K562 (cell line): ENCODE data around the gene RER1. TPM values are rescaled to one million over a fixed set of nuclear protein-coding genes. Genes with fewer than 3 reads are reported as not detected.

ENCODE experiments used
- ARID4B ChIP-seq: sonication (generic); formaldehyde crosslinking; IDR thresholded peaks from 2 replicates; pipeline ENCODE4 v1.8.0; 2022; ENCODE audit warnings: mild to moderate bottlenecking, missing genetic modification reagents
- ETV5 ChIP-seq: sonication (generic); formaldehyde crosslinking; IDR thresholded peaks from 2 replicates; pipeline ENCODE4 v1.4.0; 2020; ENCODE audit warnings: low read depth, mild to moderate bottlenecking, missing genetic modification reagents
- FOXA1 ChIP-seq: fragments of 450-650 bp; IDR thresholded peaks from 2 replicates; pipeline ENCODE4 v1.6.1; 2016; ENCODE audit warnings: mild to moderate bottlenecking, borderline replicate concordance
- HSF4 ChIP-seq: fragments of 250-450 bp; sonication (Bioruptor Pico); IDR thresholded peaks from 2 replicates; pipeline ENCODE4 v2.1.2; 2022; ENCODE audit warnings: mild to moderate bottlenecking, moderate library complexity, borderline replicate concordance
- KHSRP ChIP-seq: fragments of 450-650 bp; IDR thresholded peaks from 2 replicates; pipeline ENCODE4 v1.6.1; 2017
- MXI1 ChIP-seq: IDR thresholded peaks from 2 replicates; pipeline ENCODE4 v1.6.1; 2011; ENCODE audit warnings: low read depth, mild to moderate bottlenecking, improper control_type of control experiment, low read length
- RBM25 ChIP-seq: fragments of 200-400 bp; formaldehyde crosslinking; IDR thresholded peaks from 2 replicates; pipeline ENCODE4 v1.6.1; 2018; ENCODE audit warnings: low read length, low read depth, moderate library complexity; ENCODE audit not compliant: severe bottlenecking
- STAT5A ChIP-seq: IDR thresholded peaks from 2 replicates; pipeline ENCODE4 v1.6.1; 2012; ENCODE audit warnings: low read length, inconsistent platforms, borderline replicate concordance
- polyA plus RNA-seq, 8 experiments: library from polyadenylated mRNA; depleted of rRNA in 4 of 8; stranded (reverse) in 5 of 8; unstranded in 3 of 8; fragments of >200 nt; fragmentation: Nextera tagmentation in 2 of 8; fragmentation: Illumina TruSeq in 1 of 8; extraction: Ambion mirVana in 2 of 8; extraction: Trizol in 1 of 8; gene quantifications; 2 replicates each; pipeline versions ENCODE4 v1.2.1 to v1.2.3, GENCODE V29; 2011 to 2014; ENCODE audit warnings: inconsistent platforms in 1 of 8, missing spikeins in 1 of 8
- total RNA-seq, 7 experiments: library from RNA; depleted of rRNA in 6 of 7; stranded (reverse); fragments of >200 nt in 6 of 7; fragmentation: Illumina TruSeq in 2 of 7; extraction: Trizol in 2 of 7; gene quantifications; 2 replicates each; pipeline versions ENCODE4 v1.2.1 to v1.2.3, GENCODE V29; 2011 to 2021; ENCODE audit warnings: low replicate concordance in 1 of 7

The RER1 gene
- total and polyA plus RNA-seq, 9 of the 15 experiments (the other 6 are each of a cell fraction or from before 2014, with no cell fraction given) = 19.6 to 354 (median 183) TPM

- TF ChIP-seq ARID4B (CRISPR knock-in tag) = no peak
- TF ChIP-seq KHSRP = no peak
- TF ChIP-seq RBM25 = no peak
- no peak for TF ChIP-seq FOXA1
- no peak for TF ChIP-seq ETV5 (CRISPR knock-in tag)
- TF ChIP-seq HSF4 (CRISPR knock-in tag) = no peak
- TF ChIP-seq STAT5A = no peak
- TF ChIP-seq MXI1 = no peak
These were observed 34.3 kb downstream of the RER1 start (continued) for GRCh38 chr1:2425892-2426291.
